Astrocyte (in vitro differentiated cells and primary cell): ENCODE data around the gene LRRC15.

Experiments used
- EZH2 ChIP-seq: IDR thresholded peaks from 2 replicates; pipeline ENCODE4 v1.6.1; 2012; ENCODE audit warnings: mild to moderate bottlenecking, low read length, inconsistent platforms; ENCODE audit not compliant: insufficient read depth
- TF ChIP-seq, protein P1 (sequence below): IDR thresholded peaks from 2 replicates; pipeline ENCODE4 v1.5.1; 2011; ENCODE audit warnings: low read depth, mild to moderate bottlenecking, inconsistent platforms, low read length, moderate library complexity; ENCODE audit not compliant: insufficient read depth

DNA sequence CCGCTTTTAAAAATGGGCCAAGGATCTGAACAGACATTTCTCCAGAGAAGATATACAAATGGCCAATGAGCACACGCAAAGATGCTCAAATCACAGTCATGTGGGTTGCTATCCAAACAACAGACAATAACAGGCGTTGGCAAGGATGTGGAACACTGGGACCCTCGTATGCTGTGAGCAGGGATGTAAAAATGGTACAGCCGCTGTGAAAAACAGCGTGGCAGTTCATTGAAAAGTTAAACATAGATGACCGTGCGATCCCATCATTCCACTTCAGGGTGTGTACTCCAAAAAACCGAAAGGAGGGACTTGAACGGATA lies 6.7 kb upstream of the LRRC15 start:
- TF ChIP-seq, protein P1, sequence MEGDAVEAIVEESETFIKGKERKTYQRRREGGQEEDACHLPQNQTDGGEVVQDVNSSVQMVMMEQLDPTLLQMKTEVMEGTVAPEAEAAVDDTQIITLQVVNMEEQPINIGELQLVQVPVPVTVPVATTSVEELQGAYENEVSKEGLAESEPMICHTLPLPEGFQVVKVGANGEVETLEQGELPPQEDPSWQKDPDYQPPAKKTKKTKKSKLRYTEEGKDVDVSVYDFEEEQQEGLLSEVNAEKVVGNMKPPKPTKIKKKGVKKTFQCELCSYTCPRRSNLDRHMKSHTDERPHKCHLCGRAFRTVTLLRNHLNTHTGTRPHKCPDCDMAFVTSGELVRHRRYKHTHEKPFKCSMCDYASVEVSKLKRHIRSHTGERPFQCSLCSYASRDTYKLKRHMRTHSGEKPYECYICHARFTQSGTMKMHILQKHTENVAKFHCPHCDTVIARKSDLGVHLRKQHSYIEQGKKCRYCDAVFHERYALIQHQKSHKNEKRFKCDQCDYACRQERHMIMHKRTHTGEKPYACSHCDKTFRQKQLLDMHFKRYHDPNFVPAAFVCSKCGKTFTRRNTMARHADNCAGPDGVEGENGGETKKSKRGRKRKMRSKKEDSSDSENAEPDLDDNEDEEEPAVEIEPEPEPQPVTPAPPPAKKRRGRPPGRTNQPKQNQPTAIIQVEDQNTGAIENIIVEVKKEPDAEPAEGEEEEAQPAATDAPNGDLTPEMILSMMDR = no peak
- no peak for TF ChIP-seq EZH2
